Measurements from ENCODE around the gene ZSCAN32. TPM values are rescaled to one million over a fixed set of nuclear protein-coding genes. Genes with fewer than 3 reads are reported as not detected.
A peak's percentile ranks its signal among the peaks of the same experiment; 100 is the strongest.

ZSCAN32 gene
- polyA plus RNA-seq, 4 donors, result 7.2 to 15.2 (median 11.9) TPM

GRCh38 chr16:3375680-3376079 lies 25.1 kb downstream of the ZSCAN32 start:
- no peak for FAIRE-seq

GRCh38 chr16:3369073-3369472 lies 31.7 kb downstream of the ZSCAN32 start:
- 91 to 95% (median 93%) methylated on average over 11 of the region's 11 CpGs for WGBS, 3 donors
- no peak for DNase-seq
- Histone ChIP-seq H3K4me3 (ENCODE audit: low read depth in 1 of 3, low read length in 3 of 3) (no peak overlapping the region), H3K36me3 (ENCODE audit: control insufficient read depth in 3 of 3, insufficient read depth in 2 of 3, low read depth in 1 of 3, low read length in 3 of 3) (no peaks in the 10 kb centered on the region), H3K9me3 (ENCODE audit: control insufficient read depth in 2 of 2, insufficient read depth in 1 of 2, low read depth in 1 of 2, low read length in 1 of 2) (peaks cover 3 to 49% of the 10 kb centered on the region in 2 donors), H3K27me3 (ENCODE audit: control insufficient read depth in 3 of 3, insufficient read depth in 3 of 3, low read length in 3 of 3) (peaks cover 0 to under 1% (median 0%) of the 10 kb centered on the region in 3 donors), H3K4me1 (ENCODE audit: control insufficient read depth in 3 of 3, insufficient read depth in 2 of 3, low read depth in 1 of 3, low read length in 2 of 3) (no peaks in the 10 kb centered on the region), H3K27ac (ENCODE audit: low read depth in 1 of 3, low read length in 2 of 3) (no peak overlapping the region)
- no peak for FAIRE-seq

More at GRCh38 chr16:3375680-3376079, 25.1 kb downstream of the ZSCAN32 start:
- DNase-seq, result no peak
- 88 to 96% (median 94%) methylated on average over 5 of the region's 5 CpGs for WGBS, 3 donors
- Histone ChIP-seq H3K36me3 (ENCODE audit: control insufficient read depth in 3 of 3, insufficient read depth in 2 of 3, low read depth in 1 of 3, low read length in 3 of 3) (peaks cover 0 to 2% (median 0%) of the 10 kb centered on the region in 3 donors), H3K27ac (ENCODE audit: low read depth in 1 of 3, low read length in 2 of 3) (no peak overlapping the region), H3K4me1 (ENCODE audit: control insufficient read depth in 3 of 3, insufficient read depth in 2 of 3, low read depth in 1 of 3, low read length in 2 of 3) (no peaks in the 10 kb centered on the region), H3K4me3 (ENCODE audit: low read depth in 1 of 3, low read length in 3 of 3) (no peak overlapping the region), H3K27me3 (ENCODE audit: control insufficient read depth in 3 of 3, insufficient read depth in 3 of 3, low read length in 3 of 3) (no peaks in the 10 kb centered on the region), H3K9me3 (ENCODE audit: control insufficient read depth in 2 of 2, insufficient read depth in 1 of 2, low read depth in 1 of 2, low read length in 1 of 2) (peaks cover 7 to 69% of the 10 kb centered on the region in 2 donors)

GRCh38 chr16:3364774-3365427 lies 35.9 kb downstream of the ZSCAN32 start:
- DNase-seq (peak; percentile 80 to 91), FAIRE-seq (no peak)
- Histone ChIP-seq H3K9me3 (ENCODE audit: control insufficient read depth in 2 of 2, insufficient read depth in 1 of 2, low read depth in 1 of 2, low read length in 1 of 2) (peaks cover 5 to 41% of the 10 kb centered on the region in 2 donors), H3K4me1 (ENCODE audit: control insufficient read depth in 3 of 3, insufficient read depth in 2 of 3, low read depth in 1 of 3, low read length in 2 of 3) (no peaks in the 10 kb centered on the region), H3K27me3 (ENCODE audit: control insufficient read depth in 3 of 3, insufficient read depth in 3 of 3, low read length in 3 of 3) (peaks cover 0 to 5% (median 2%) of the 10 kb centered on the region in 3 donors), H3K27ac (ENCODE audit: low read depth in 1 of 3, low read length in 2 of 3) (peak overlapping the region; percentile 46 to 92 (median 69)), H3K4me3 (ENCODE audit: low read depth in 1 of 3, low read length in 3 of 3) (peak overlapping the region; percentile 14 to 56 (median 49)), H3K36me3 (ENCODE audit: control insufficient read depth in 3 of 3, insufficient read depth in 2 of 3, low read depth in 1 of 3, low read length in 3 of 3) (no peaks in the 10 kb centered on the region)
- 15 to 25% (median 20%) methylated on average over 42 of the region's 42 CpGs for WGBS, 3 donors

- FAIRE-seq (no peak), DNase-seq (no peak)
- no peaks in the 10 kb centered on the region for H3K4me1 ChIP-seq (ENCODE audit: control insufficient read depth in 3 of 3, insufficient read depth in 2 of 3, low read depth in 1 of 3, low read length in 2 of 3)
- WGBS, 3 donors, result 94% methylated on average over 7 of the region's 7 CpGs
- H3K27ac ChIP-seq (ENCODE audit: low read depth in 1 of 3, low read length in 2 of 3), result no peak overlapping the region
- H3K36me3 ChIP-seq (ENCODE audit: control insufficient read depth in 3 of 3, insufficient read depth in 2 of 3, low read depth in 1 of 3, low read length in 3 of 3), result no peaks in the 10 kb centered on the region
- H3K4me3 ChIP-seq (ENCODE audit: low read depth in 1 of 3, low read length in 3 of 3), result no peak overlapping the region
- H3K9me3 ChIP-seq (ENCODE audit: control insufficient read depth in 2 of 2, insufficient read depth in 1 of 2, low read depth in 1 of 2, low read length in 1 of 2), result peaks cover 5 to 38% of the 10 kb centered on the region in 2 donors
- peaks cover 0 to 5% (median 2%) of the 10 kb centered on the region in 3 donors for H3K27me3 ChIP-seq (ENCODE audit: control insufficient read depth in 3 of 3, insufficient read depth in 3 of 3, low read length in 3 of 3)
Observed at GRCh38 chr16:3363793-3364192, 37.0 kb downstream of the ZSCAN32 start.

GRCh38 chr16:3362931-3363330 lies 37.9 kb downstream of the ZSCAN32 start:
- Histone ChIP-seq H3K36me3 (ENCODE audit: control insufficient read depth in 3 of 3, insufficient read depth in 2 of 3, low read depth in 1 of 3, low read length in 3 of 3) (no peaks in the 10 kb centered on the region), H3K9me3 (ENCODE audit: control insufficient read depth in 2 of 2, insufficient read depth in 1 of 2, low read depth in 1 of 2, low read length in 1 of 2) (peaks cover 5 to 34% of the 10 kb centered on the region in 2 donors), H3K4me3 (ENCODE audit: low read depth in 1 of 3, low read length in 3 of 3) (no peak overlapping the region), H3K27me3 (ENCODE audit: control insufficient read depth in 3 of 3, insufficient read depth in 3 of 3, low read length in 3 of 3) (peaks cover 0 to 5% (median 2%) of the 10 kb centered on the region in 3 donors), H3K27ac (ENCODE audit: low read depth in 1 of 3, low read length in 2 of 3) (no peak overlapping the region), H3K4me1 (ENCODE audit: control insufficient read depth in 3 of 3, insufficient read depth in 2 of 3, low read depth in 1 of 3, low read length in 2 of 3) (no peaks in the 10 kb centered on the region)
- DNase-seq (no peak), FAIRE-seq (no peak)

GRCh38 chr16:3358871-3359270 lies 41.9 kb downstream of the ZSCAN32 start:
- Histone ChIP-seq H3K4me1 (ENCODE audit: control insufficient read depth in 3 of 3, insufficient read depth in 2 of 3, low read depth in 1 of 3, low read length in 2 of 3) (no peaks in the 10 kb centered on the region), H3K27me3 (ENCODE audit: control insufficient read depth in 3 of 3, insufficient read depth in 3 of 3, low read length in 3 of 3) (peaks cover 0 to 2% (median 2%) of the 10 kb centered on the region in 3 donors), H3K4me3 (ENCODE audit: low read depth in 1 of 3, low read length in 3 of 3) (no peak overlapping the region), H3K9me3 (ENCODE audit: control insufficient read depth in 2 of 2, insufficient read depth in 1 of 2, low read depth in 1 of 2, low read length in 1 of 2) (peaks cover 1 to 8% of the 10 kb centered on the region in 2 donors), H3K36me3 (ENCODE audit: control insufficient read depth in 3 of 3, insufficient read depth in 2 of 3, low read depth in 1 of 3, low read length in 3 of 3) (no peaks in the 10 kb centered on the region), H3K27ac (ENCODE audit: low read depth in 1 of 3, low read length in 2 of 3) (no peak overlapping the region)
- DNase-seq (no peak), FAIRE-seq (no peak)
- 15 to 37% (median 37%) methylated on average over 1 of the region's 1 CpG for WGBS, 3 donors

- WGBS, 3 donors, result 86 to 95% (median 92%) methylated on average over 10 of the region's 10 CpGs
- Histone ChIP-seq H3K9me3 (ENCODE audit: control insufficient read depth in 2 of 2, insufficient read depth in 1 of 2, low read depth in 1 of 2, low read length in 1 of 2) (peaks cover 0 to 5% of the 10 kb centered on the region in 2 donors), H3K27ac (ENCODE audit: low read depth in 1 of 3, low read length in 2 of 3) (no peak overlapping the region), H3K4me3 (ENCODE audit: low read depth in 1 of 3, low read length in 3 of 3) (no peak overlapping the region), H3K36me3 (ENCODE audit: control insufficient read depth in 3 of 3, insufficient read depth in 2 of 3, low read depth in 1 of 3, low read length in 3 of 3) (no peaks in the 10 kb centered on the region), H3K27me3 (ENCODE audit: control insufficient read depth in 3 of 3, insufficient read depth in 3 of 3, low read length in 3 of 3) (peaks cover 0 to 2% (median 2%) of the 10 kb centered on the region in 3 donors), H3K4me1 (ENCODE audit: control insufficient read depth in 3 of 3, insufficient read depth in 2 of 3, low read depth in 1 of 3, low read length in 2 of 3) (no peaks in the 10 kb centered on the region)
- no peak for DNase-seq
- FAIRE-seq, result no peak
Observed at GRCh38 chr16:3356118-3356517, 44.7 kb downstream of the ZSCAN32 start.

- Histone ChIP-seq H3K27ac (ENCODE audit: low read depth in 1 of 3, low read length in 2 of 3) (no peak within 1 kb of the TSS), H3K4me3 (ENCODE audit: low read depth in 1 of 3, low read length in 3 of 3) (no peak within 1 kb of the TSS), H3K9me3 (ENCODE audit: control insufficient read depth in 2 of 2, insufficient read depth in 1 of 2, low read depth in 1 of 2, low read length in 1 of 2) (peaks cover 0 to 5% of the 10 kb centered on the region in 2 donors), H3K4me1 (ENCODE audit: control insufficient read depth in 3 of 3, insufficient read depth in 2 of 3, low read depth in 1 of 3, low read length in 2 of 3) (no peaks in the 10 kb centered on the region), H3K27me3 (ENCODE audit: control insufficient read depth in 3 of 3, insufficient read depth in 3 of 3, low read length in 3 of 3) (no peaks in the 10 kb centered on the region), H3K36me3 (ENCODE audit: control insufficient read depth in 3 of 3, insufficient read depth in 2 of 3, low read depth in 1 of 3, low read length in 3 of 3) (no peaks in the 10 kb centered on the region)
- FAIRE-seq, result no peak
- DNase-seq, result no peak
- WGBS, 3 donors, result 66 to 75% (median 72%) methylated on average over 3 of the region's 3 CpGs
Observed at GRCh38 chr16:3355589-3355988, 45.2 kb downstream of the ZSCAN32 start, which contains the start of gene OR2C1. OR2C1 (plus strand) TSS chr16:3355889; CDS start chr16:3355941, 52 bp downstream.
